Progenitor cell of endocrine pancreas (in vitro differentiated cells): ENCODE measurements around the gene MAST2. TPM values are rescaled to one million over a fixed set of nuclear protein-coding genes. Genes with fewer than 3 reads are reported as not detected.
"Not testable (repeated sequence)": the region's sequence is repeated elsewhere in the genome, so short reads cannot be mapped to it uniquely, and the experiment has no call there.

ENCODE experiments used
- DNase-seq: peaks from one replicate; pipeline ENCODE4 v3.0.0; 2021; ENCODE audit warnings: low spot score; ENCODE audit not compliant: unreplicated experiment
- H3K27ac Mint-ChIP-seq: 2 replicates; pipeline ENCODE4 v1.8.0; 2021; ENCODE audit warnings: mild to moderate bottlenecking, moderate library complexity, mixed read lengths
- H3K27me3 Mint-ChIP-seq: 2 replicates; pipeline ENCODE4 v1.8.0; 2021; ENCODE audit warnings: mixed read lengths
- H3K36me3 Mint-ChIP-seq: 2 replicates; pipeline ENCODE4 v1.8.0; 2022; ENCODE audit warnings: mixed read lengths; ENCODE audit not compliant: insufficient read depth
- H3K4me1 Mint-ChIP-seq: 2 replicates; pipeline ENCODE4 v1.8.0; 2021; ENCODE audit warnings: low read depth, mixed read lengths
- H3K4me3 Mint-ChIP-seq: 2 replicates; pipeline ENCODE4 v1.8.0; 2021; ENCODE audit warnings: low read depth, mild to moderate bottlenecking, moderate library complexity, mixed read lengths
- H3K9me3 Mint-ChIP-seq: 2 replicates; pipeline ENCODE4 v1.8.0; 2021; ENCODE audit warnings: low read depth, mixed read lengths
- total RNA-seq: library from RNA; stranded (reverse); gene quantifications from 2 replicates; pipeline ENCODE4 v1.2.1, GENCODE V29; 2021
- TF ChIP-seq, protein P1 (sequence below): fragments of 200-600 bp; sonication (generic); IDR thresholded peaks from one replicate; pipeline ENCODE4 v1.5.0; 2021; ENCODE audit warnings: antibody characterized with exemption, mild to moderate bottlenecking; ENCODE audit not compliant: unreplicated experiment

The MAST2 gene
- total RNA-seq, 1 donor from 2014 or later: 47.8 TPM

DNA sequence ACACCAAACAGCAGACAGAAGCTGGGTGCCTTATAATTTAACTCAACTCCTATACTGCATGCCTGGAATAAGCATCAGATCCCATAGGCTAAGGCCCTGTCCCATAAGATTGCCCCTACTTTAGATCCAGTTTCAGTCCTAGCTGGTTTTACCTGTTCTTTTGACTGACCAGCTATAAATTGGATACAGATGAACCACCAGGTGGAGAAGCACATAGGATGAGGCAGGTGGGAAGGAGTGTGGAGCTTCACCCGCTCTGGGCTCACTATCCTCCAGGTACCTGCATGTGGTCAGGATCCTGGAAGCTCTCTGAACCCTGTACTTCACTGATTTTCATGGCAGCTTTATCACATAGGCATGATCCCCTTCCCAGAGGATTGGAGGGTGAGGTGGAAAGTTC, 51.3 kb downstream of the MAST2 start:
- H3K4me1 Mint-ChIP-seq: peaks cover 12% of the 10 kb centered on the region
- peaks cover 9% of the 10 kb centered on the region for H3K9me3 Mint-ChIP-seq
- H3K36me3 Mint-ChIP-seq: peaks cover 9% of the 10 kb centered on the region
- no peak overlapping the region for H3K4me3 Mint-ChIP-seq
- TF ChIP-seq, protein P1, sequence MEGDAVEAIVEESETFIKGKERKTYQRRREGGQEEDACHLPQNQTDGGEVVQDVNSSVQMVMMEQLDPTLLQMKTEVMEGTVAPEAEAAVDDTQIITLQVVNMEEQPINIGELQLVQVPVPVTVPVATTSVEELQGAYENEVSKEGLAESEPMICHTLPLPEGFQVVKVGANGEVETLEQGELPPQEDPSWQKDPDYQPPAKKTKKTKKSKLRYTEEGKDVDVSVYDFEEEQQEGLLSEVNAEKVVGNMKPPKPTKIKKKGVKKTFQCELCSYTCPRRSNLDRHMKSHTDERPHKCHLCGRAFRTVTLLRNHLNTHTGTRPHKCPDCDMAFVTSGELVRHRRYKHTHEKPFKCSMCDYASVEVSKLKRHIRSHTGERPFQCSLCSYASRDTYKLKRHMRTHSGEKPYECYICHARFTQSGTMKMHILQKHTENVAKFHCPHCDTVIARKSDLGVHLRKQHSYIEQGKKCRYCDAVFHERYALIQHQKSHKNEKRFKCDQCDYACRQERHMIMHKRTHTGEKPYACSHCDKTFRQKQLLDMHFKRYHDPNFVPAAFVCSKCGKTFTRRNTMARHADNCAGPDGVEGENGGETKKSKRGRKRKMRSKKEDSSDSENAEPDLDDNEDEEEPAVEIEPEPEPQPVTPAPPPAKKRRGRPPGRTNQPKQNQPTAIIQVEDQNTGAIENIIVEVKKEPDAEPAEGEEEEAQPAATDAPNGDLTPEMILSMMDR: no peak
- H3K27ac Mint-ChIP-seq: no peak overlapping the region
- H3K27me3 Mint-ChIP-seq: no peaks in the 10 kb centered on the region
- DNase-seq: no peak

GRCh38 chr1:45857101-45857700, 53.8 kb downstream of the MAST2 start:
- Mint-ChIP-seq H3K4me1 (peaks cover 2% of the 10 kb centered on the region), H3K4me3 (no peak overlapping the region), H3K36me3 (peaks cover 5% of the 10 kb centered on the region), H3K27me3 (no peaks in the 10 kb centered on the region), H3K9me3 (no peaks in the 10 kb centered on the region), H3K27ac (no peak overlapping the region)
- TF ChIP-seq, protein P1: no peak
- no peak for DNase-seq

DNA sequence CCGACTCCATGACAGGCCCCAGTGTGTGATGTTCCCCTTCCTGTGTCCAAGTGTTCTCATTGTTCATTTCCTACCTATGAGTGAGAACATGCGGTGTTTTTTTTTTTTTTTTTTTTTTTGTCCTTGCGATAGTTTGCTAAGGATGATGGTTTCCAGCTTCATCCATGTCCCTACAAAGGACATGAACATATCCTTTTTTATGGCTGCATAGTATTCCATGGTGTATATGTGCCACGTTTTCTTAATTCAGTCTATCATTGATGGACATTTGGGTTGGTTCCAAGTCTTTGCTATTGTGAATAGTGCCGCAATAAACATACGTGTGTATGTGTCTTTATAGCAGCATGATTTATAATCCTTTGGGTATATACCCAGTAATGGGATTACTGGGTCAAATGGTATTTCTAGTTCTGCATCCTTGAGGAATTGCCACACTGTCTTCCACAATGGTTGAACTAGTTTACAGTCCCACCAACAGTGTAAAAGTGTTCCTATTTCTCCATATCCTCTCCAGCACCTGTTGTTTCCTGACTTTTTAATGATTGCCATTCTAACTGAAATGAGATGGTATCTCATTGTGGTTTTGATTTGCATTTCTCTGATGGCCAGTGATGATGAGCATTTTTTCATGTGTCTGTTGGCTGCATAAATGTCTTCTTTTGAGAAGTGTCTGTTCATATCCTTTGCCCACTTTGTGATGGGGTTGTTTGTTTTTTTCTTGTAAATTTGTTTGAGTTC, 54.5 kb downstream of the MAST2 start:
- not testable (repeated sequence) for H3K4me1 Mint-ChIP-seq, DNase-seq, H3K36me3 Mint-ChIP-seq, H3K4me3 Mint-ChIP-seq, H3K27ac Mint-ChIP-seq, H3K27me3 Mint-ChIP-seq, H3K9me3 Mint-ChIP-seq

DNA sequence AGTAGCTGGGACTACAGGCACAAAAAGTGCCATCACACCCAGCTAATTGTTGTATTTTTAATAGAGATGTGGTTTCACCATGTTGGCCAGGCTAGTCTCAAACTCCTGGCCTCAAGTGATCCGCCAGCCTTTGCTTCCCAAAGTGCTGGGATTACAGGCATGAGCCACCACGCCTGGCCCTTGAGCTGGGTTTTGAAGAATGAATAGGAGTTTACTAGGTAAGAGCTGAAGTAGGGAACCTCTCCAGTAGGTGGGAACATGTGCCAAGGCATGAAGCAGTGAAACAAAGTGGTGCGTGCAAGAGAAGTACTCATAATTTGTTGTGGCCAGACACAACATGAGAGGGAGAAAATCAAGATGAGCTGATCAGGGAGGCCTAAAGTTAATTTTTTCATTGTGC, 55.8 kb downstream of the MAST2 start:
- Mint-ChIP-seq H3K9me3 (no peaks in the 10 kb centered on the region), H3K4me3 (no peak overlapping the region), H3K36me3 (peaks cover 5% of the 10 kb centered on the region), H3K27ac (no peak overlapping the region), H3K4me1 (peaks cover 3% of the 10 kb centered on the region), H3K27me3 (no peaks in the 10 kb centered on the region)
- no peak for DNase-seq
- TF ChIP-seq, protein P1: no peak

- H3K36me3 Mint-ChIP-seq: peaks cover 5% of the 10 kb centered on the region
- peaks cover 10% of the 10 kb centered on the region for H3K4me1 Mint-ChIP-seq
- H3K27ac Mint-ChIP-seq: no peak overlapping the region
- no peaks in the 10 kb centered on the region for H3K9me3 Mint-ChIP-seq
- TF ChIP-seq, protein P1: no peak
- DNase-seq: no peak
- H3K4me3 Mint-ChIP-seq: no peak overlapping the region
- no peaks in the 10 kb centered on the region for H3K27me3 Mint-ChIP-seq
Measured at GRCh38 chr1:45862008-45862407, 58.6 kb downstream of the MAST2 start.

DNA sequence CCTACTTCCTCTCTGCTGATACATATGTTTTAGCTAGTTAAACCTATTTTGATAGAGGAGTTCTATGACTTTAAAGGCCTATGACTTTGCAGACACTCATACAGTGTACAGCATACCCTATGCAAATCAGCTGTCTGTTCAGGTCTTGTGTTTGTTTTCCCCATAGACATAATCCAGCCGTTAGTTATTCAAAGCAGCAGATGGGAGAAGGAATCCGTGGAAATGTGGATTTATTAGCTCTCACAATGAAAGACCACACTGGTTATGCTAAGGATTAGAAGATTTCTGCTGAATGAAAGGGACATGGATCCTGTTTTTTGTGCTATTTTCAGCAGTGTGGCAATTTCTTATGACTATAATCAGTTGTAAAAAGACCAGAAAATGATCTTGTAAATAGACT, 59.8 kb downstream of the MAST2 start:
- H3K27ac Mint-ChIP-seq: no peak overlapping the region
- H3K9me3 Mint-ChIP-seq: no peaks in the 10 kb centered on the region

More for the DNA sequence above, 59.8 kb downstream of the MAST2 start:
- peaks cover 3% of the 10 kb centered on the region for H3K36me3 Mint-ChIP-seq
- no peaks in the 10 kb centered on the region for H3K27me3 Mint-ChIP-seq
- no peak for DNase-seq
- H3K4me1 Mint-ChIP-seq: peaks cover 10% of the 10 kb centered on the region
- TF ChIP-seq, protein P1: no peak
- H3K4me3 Mint-ChIP-seq: no peak overlapping the region
